ENCODE results near the gene PAQR4. TPM values are rescaled to one million over a fixed set of nuclear protein-coding genes. Genes with fewer than 3 reads are reported as not detected.
A peak's percentile ranks its signal among the peaks of the same experiment; 100 is the strongest.

Gene PAQR4
- total and polyA plus RNA-seq, 2 of the 13 experiments (the other 11 are each of a cell fraction or from before 2014, with no cell fraction given), result 15.9 to 24.8 TPM

DNA sequence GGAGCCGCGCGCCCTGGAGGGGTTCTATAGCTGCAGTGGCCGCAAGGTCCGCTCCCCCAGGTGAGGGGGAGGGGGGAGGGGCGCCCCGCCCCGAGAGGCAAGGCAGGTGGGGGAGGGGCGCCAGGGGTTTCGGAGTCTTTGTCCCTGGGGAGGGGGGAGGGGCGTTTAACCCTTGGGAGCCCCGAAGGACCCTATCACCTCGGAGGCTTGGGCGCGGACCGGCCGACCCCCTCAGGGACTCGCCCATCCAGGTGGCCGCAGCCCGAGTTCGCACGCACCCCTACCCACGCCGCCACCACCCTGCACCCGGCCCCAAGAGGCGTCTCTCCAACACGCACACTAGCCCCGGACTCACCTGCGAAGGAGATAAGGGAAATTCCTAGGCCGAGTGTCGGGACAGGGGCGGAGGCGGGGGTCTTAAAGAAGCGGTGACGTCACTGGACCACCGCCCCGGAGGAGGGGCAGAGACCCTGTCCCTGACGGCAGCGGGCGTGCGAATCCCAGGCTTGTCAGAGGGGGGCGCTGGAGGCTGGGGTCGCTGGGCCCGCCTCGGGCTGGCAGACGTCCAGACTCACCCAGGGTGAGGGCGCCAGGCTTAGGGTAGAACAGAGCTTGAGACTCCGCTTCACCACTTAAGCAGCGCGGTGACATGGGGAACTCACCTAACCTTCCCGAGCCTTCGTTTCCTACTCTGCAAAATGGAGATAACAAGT lies 48.8 kb downstream of the PAQR4 start, which contains the start of gene CLDN6 (continued):
- no peak for TF ChIP-seq LRRFIP1 (CRISPR knock-in tag; conservative IDR thresholded peaks at IDR 0.05)
- TF ChIP-seq ZFP37 (CRISPR knock-in tag; IDR thresholded peaks at IDR 0.05; ENCODE audit: borderline replicate concordance), result no peak
- TF ChIP-seq ZNF446 (CRISPR knock-in tag; IDR thresholded peaks at IDR 0.05), result no peak
- no peak for TF ChIP-seq TAF15 (IDR thresholded peaks at IDR 0.05; ENCODE audit: low read depth, low read length, poor library complexity, severe bottlenecking)
- TF ChIP-seq, protein P1, sequence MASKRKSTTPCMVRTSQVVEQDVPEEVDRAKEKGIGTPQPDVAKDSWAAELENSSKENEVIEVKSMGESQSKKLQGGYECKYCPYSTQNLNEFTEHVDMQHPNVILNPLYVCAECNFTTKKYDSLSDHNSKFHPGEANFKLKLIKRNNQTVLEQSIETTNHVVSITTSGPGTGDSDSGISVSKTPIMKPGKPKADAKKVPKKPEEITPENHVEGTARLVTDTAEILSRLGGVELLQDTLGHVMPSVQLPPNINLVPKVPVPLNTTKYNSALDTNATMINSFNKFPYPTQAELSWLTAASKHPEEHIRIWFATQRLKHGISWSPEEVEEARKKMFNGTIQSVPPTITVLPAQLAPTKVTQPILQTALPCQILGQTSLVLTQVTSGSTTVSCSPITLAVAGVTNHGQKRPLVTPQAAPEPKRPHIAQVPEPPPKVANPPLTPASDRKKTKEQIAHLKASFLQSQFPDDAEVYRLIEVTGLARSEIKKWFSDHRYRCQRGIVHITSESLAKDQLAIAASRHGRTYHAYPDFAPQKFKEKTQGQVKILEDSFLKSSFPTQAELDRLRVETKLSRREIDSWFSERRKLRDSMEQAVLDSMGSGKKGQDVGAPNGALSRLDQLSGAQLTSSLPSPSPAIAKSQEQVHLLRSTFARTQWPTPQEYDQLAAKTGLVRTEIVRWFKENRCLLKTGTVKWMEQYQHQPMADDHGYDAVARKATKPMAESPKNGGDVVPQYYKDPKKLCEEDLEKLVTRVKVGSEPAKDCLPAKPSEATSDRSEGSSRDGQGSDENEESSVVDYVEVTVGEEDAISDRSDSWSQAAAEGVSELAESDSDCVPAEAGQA (IDR thresholded peaks at IDR 0.05; ENCODE audit: low read depth), result no peak
- TF ChIP-seq, protein P1 (CRISPR knock-in tag; IDR thresholded peaks at IDR 0.05; ENCODE audit: borderline replicate concordance), result no peak
- no peak for TF ChIP-seq HOXA5 (CRISPR knock-in tag; IDR thresholded peaks at IDR 0.05)
- TF ChIP-seq ZNF720 (CRISPR knock-in tag; IDR thresholded peaks at IDR 0.05), result no peak
- TF ChIP-seq CHCHD3 (CRISPR knock-in tag; IDR thresholded peaks at IDR 0.05), result no peak
- TF ChIP-seq FOSL2 (CRISPR knock-in tag; IDR thresholded peaks at IDR 0.05), result peak; percentile 33; the same call in 1 of the 2 replicates
- no peak for TF ChIP-seq ZNF18 (CRISPR knock-in tag; IDR thresholded peaks at IDR 0.05; ENCODE audit: insufficient replicate concordance)
- no peak for TF ChIP-seq FOXC1 (CRISPR knock-in tag; IDR thresholded peaks at IDR 0.05; ENCODE audit: borderline replicate concordance)
- TF ChIP-seq ZFP36L1 (CRISPR knock-in tag; IDR thresholded peaks at IDR 0.05), result no peak
- no peak for TF ChIP-seq ZFP41 (CRISPR knock-in tag; IDR thresholded peaks at IDR 0.05; ENCODE audit: borderline replicate concordance)
- no peak for TF ChIP-seq ELF3 (CRISPR knock-in tag; IDR thresholded peaks at IDR 0.05)
- TF ChIP-seq, protein P2, sequence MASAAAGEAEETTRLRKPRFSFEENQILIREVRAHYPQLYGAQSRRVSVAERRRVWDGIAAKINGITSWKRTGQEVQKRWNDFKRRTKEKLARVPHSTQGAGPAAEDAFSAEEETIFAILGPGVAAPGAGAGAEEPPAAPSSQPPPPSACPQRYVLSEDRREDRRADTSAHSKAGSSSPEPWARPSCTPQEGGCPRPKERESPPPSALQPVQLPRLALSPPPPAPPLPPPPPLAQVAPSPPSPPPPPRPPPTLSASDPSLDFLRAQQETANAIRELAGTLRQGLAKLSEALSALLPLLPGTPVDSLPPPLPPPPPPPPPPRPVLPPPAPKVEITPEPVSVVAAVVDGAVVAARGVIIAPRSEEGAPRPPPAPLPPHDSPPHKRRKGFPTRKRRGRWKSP (CRISPR knock-in tag; IDR thresholded peaks at IDR 0.05), result no peak
- TF ChIP-seq SNAI1 (CRISPR knock-in tag; IDR thresholded peaks at IDR 0.05; ENCODE audit: borderline replicate concordance), result no peak
- no peak for TF ChIP-seq ZNF75D (CRISPR knock-in tag; IDR thresholded peaks at IDR 0.05; ENCODE audit: borderline replicate concordance)
